DND-41 (cell line): Measurements from ENCODE around the gene CROCC.
"Not testable (repeated sequence)": the region's sequence is repeated elsewhere in the genome, so short reads cannot be mapped to it uniquely, and the experiment has no call there.

ENCODE experiments used
- ATAC-seq: fragments of 200-7000 bp; cut with Tn5 transposase; 3 replicates; pipeline ENCODE4 v1.9.1; 2021; ENCODE audit warnings: low read depth; ENCODE audit not compliant: insufficient read depth
- DNase-seq: peaks from one replicate; pipeline ENCODE4 v3.0.0-alpha.2; 2020
- H2AFZ ChIP-seq: 2 replicates; pipeline ENCODE4 v1.6.0; 2012; ENCODE audit warnings: low read depth, low read length
- H3K27ac ChIP-seq: 2 replicates; pipeline ENCODE4 v1.5.1; 2012; ENCODE audit warnings: low read length, inconsistent platforms
- H3K27me3 ChIP-seq: fragments of 200-600 bp; sonication (generic); 2 replicates; pipeline ENCODE4 v1.6.0; 2012; ENCODE audit warnings: low read length, mild to moderate bottlenecking, inconsistent platforms; ENCODE audit not compliant: insufficient read depth, poor library complexity
- H3K36me3 ChIP-seq: 2 replicates; pipeline ENCODE4 v1.5.1; 2012; ENCODE audit warnings: low read length, inconsistent platforms; ENCODE audit not compliant: insufficient read depth
- H3K4me1 ChIP-seq: 2 replicates; pipeline ENCODE4 v1.5.1; 2012; ENCODE audit warnings: mild to moderate bottlenecking, low read length; ENCODE audit not compliant: insufficient read depth
- H3K4me2 ChIP-seq: 2 replicates; pipeline ENCODE4 v1.6.0; 2012; ENCODE audit warnings: mild to moderate bottlenecking, moderate library complexity, low read length, inconsistent platforms; ENCODE audit not compliant: insufficient read depth
- H3K4me3 ChIP-seq, 2 experiments: fragments of 200-600 bp in 1 of 2; shearing (Covaris generic) in 1 of 2; 2 replicates each; pipeline ENCODE4 v1.5.1; 2012 to 2016; ENCODE audit warnings: inconsistent platforms in 2 of 2, low read length in 2 of 2, mild to moderate bottlenecking in 2 of 2, low read depth in 1 of 2, moderate library complexity in 1 of 2
- H3K79me2 ChIP-seq: 2 replicates; pipeline ENCODE4 v1.6.0; 2012; ENCODE audit warnings: low read length, inconsistent platforms; ENCODE audit not compliant: insufficient read depth
- H3K9ac ChIP-seq: 2 replicates; pipeline ENCODE4 v1.6.0; 2012; ENCODE audit warnings: low read depth, mild to moderate bottlenecking, inconsistent platforms, low read length, moderate library complexity
- H3K9me3 ChIP-seq: 2 replicates; pipeline ENCODE4 v1.5.1; 2012; ENCODE audit warnings: low read length, moderate library complexity, mild to moderate bottlenecking, inconsistent platforms; ENCODE audit not compliant: insufficient read depth, severe bottlenecking
- H4K20me1 ChIP-seq: 2 replicates; pipeline ENCODE4 v1.6.0; 2012; ENCODE audit warnings: low read length; ENCODE audit not compliant: insufficient read depth
- EZH2 ChIP-seq: IDR thresholded peaks from 3 replicates; pipeline ENCODE4 v1.6.1; 2012; ENCODE audit warnings: borderline replicate concordance, low read depth, mild to moderate bottlenecking, moderate library complexity, low read length, inconsistent platforms; ENCODE audit not compliant: severe bottlenecking
- TF ChIP-seq, protein P1 (sequence below): IDR thresholded peaks from 2 replicates; pipeline ENCODE4 v1.5.1; 2012; ENCODE audit warnings: borderline replicate concordance, low read length, moderate library complexity, mild to moderate bottlenecking; ENCODE audit not compliant: poor library complexity, severe bottlenecking; ENCODE audit errors: extremely low read depth

CROCC gene

DNA sequence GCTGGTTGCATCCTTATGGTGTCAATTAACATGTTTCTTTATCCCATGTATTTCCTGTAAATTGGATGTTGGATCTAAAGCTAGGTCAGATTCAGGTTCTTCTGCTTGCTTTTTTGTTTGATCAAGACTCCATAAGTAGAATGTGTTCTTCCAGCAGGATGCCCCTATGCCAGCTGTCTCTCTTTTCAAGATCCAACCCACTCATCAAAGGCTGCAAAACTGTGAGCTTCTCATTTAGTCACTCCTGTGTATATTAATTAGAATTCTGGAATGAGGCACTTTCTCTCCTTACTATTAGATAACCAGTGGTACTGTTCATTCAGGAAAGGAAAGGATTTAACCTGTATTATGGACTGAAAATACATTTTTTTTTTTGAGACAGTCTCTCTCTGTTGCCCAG lies 12.2 kb downstream of the CROCC start:
- not testable (repeated sequence) for H3K27me3 ChIP-seq, ATAC-seq, H3K4me2 ChIP-seq, H3K4me3 ChIP-seq, H3K27ac ChIP-seq, H3K79me2 ChIP-seq, DNase-seq, H3K9ac ChIP-seq, H4K20me1 ChIP-seq, H3K9me3 ChIP-seq, H2AFZ ChIP-seq
- Histone ChIP-seq H3K36me3 (peaks cover 32% of the 10 kb centered on the region), H3K4me1 (peaks cover 12% of the 10 kb centered on the region)

DNA sequence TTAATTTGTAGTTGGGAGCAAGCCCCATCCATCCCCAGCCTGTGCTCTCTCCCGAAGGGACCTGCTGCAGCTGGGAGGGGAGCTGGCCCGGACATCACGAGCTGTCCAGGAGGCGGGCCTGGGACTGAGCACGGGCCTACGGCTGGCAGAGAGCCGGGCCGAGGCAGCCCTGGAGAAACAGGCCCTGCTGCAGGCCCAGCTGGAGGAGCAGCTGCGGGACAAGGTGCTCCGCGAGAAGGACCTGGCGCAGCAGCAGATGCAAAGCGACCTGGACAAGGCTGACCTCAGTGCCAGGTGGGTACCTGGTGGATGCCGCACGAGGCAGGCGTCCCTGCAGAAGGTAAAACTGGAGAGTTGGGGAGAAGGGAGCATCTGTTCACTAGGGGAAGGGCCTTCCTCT lies 14.8 kb downstream of the CROCC start:
- H3K4me3 ChIP-seq, H3K27me3 ChIP-seq, H3K79me2 ChIP-seq, H3K4me1 ChIP-seq, H3K9ac ChIP-seq, DNase-seq, H3K4me2 ChIP-seq, ATAC-seq, H4K20me1 ChIP-seq, H2AFZ ChIP-seq, H3K9me3 ChIP-seq, H3K27ac ChIP-seq: not testable (repeated sequence)
- peaks cover 29% of the 10 kb centered on the region for H3K36me3 ChIP-seq

DNA sequence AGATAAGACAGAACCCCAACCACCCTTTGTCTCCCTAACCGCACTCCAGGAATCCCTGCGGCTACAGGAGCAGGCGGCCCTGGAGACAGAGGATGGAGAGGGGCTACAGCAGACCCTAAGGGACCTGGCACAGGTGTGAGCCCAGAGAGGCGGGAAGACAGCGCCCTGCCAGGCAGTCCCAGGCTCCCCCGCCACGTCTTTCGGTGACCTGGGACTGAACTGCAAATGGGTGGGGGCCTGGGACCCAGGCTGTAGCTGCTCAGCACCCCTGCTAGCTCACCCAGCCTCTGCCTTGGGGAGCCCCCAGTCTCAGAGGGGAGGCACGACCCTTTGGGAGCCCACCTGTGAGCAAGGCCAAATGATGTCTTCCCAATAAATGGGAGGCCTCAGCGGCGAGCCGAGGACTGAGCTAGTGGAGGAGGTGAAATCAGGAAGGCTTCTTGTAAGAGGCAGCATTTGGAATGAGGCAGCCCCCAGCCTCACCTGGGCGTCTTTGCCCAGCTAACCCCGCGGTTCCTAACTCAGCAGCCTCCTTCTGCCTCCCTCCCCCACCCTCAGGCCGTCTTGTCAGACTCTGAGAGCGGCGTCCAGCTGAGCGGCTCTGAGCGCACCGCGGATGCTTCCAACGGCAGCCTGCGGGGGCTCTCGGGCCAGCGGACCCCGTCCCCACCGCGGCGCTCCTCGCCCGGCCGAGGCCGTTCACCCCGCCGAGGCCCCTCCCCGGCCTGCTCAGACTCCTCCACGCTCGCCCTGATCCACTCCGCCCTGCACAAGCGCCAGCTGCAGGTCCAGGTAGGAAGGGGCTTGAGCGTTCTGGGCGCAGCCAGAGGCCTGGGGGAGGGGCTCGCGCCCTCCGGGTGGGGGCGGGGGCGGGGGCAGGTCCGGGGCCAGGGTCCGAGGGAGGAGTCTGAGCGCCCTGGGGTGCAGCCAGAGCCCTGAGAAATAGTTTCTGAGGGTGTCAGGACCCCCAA lies 16.9 kb downstream of the CROCC start:
- H3K4me3 ChIP-seq: no peak overlapping the region
- TF ChIP-seq, protein P1, sequence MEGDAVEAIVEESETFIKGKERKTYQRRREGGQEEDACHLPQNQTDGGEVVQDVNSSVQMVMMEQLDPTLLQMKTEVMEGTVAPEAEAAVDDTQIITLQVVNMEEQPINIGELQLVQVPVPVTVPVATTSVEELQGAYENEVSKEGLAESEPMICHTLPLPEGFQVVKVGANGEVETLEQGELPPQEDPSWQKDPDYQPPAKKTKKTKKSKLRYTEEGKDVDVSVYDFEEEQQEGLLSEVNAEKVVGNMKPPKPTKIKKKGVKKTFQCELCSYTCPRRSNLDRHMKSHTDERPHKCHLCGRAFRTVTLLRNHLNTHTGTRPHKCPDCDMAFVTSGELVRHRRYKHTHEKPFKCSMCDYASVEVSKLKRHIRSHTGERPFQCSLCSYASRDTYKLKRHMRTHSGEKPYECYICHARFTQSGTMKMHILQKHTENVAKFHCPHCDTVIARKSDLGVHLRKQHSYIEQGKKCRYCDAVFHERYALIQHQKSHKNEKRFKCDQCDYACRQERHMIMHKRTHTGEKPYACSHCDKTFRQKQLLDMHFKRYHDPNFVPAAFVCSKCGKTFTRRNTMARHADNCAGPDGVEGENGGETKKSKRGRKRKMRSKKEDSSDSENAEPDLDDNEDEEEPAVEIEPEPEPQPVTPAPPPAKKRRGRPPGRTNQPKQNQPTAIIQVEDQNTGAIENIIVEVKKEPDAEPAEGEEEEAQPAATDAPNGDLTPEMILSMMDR: no peak
- TF ChIP-seq EZH2: no peak
- ATAC-seq (no peak; the same call in 2 of the 3 replicates), DNase-seq (no peak)
- no peaks in the 10 kb centered on the region for H4K20me1 ChIP-seq
- no peak overlapping the region for H2AFZ ChIP-seq
- H3K79me2 ChIP-seq: no peaks in the 10 kb centered on the region
- H3K9ac ChIP-seq: no peak overlapping the region
- H3K27me3 ChIP-seq: no peaks in the 10 kb centered on the region
- no peaks in the 10 kb centered on the region for H3K9me3 ChIP-seq
- no peak overlapping the region for H3K4me2 ChIP-seq
- peaks cover 36% of the 10 kb centered on the region for H3K36me3 ChIP-seq
- no peak overlapping the region for H3K27ac ChIP-seq
- H3K4me1 ChIP-seq: no peaks in the 10 kb centered on the region

DNA sequence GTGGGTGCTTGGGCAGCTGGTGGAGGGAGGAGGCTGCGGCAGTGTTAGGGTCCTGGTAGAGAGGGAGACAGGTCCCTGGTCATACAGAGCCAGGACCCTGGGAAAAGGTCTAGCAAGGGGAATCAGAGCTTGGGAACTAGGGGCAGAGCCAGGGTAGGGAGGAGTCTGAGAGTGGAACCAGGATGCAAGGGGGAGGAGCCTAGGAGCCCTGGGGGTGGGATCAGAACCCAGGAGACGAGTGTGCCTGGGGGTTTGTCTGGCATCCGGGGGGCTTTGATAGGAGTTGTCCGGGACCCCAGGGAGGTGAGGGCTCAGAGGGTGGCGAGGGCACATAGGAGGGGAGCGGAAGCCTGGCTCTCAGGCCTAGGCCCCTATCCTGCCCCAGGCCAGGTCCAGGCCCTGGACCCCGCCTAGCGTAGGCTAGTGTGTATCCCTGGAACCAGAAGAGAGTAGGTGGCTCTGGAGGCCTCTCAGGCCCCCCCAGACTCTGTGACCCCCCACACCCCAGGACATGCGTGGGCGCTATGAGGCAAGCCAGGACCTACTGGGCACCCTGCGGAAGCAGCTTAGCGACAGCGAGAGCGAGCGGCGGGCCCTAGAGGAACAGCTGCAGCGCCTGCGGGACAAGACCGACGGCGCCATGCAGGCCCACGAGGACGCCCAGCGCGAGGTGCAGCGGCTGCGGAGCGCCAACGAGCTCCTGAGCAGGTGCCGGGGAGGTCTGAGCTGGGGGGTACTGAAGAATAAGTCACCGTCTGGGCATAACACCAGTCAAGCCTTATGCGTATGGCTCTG lies 17.9 kb downstream of the CROCC start:
- not testable (repeated sequence) for H3K27ac ChIP-seq, H3K4me2 ChIP-seq, H3K27me3 ChIP-seq, H3K9ac ChIP-seq, H3K4me1 ChIP-seq, H4K20me1 ChIP-seq, H3K79me2 ChIP-seq, H3K9me3 ChIP-seq, DNase-seq, H3K4me3 ChIP-seq, H2AFZ ChIP-seq
- peaks cover 39% of the 10 kb centered on the region for H3K36me3 ChIP-seq
- peak; percentile 57; the same call in 2 of the 3 replicates for ATAC-seq
